Measurements from ENCODE around the gene CTH. TPM values are rescaled to one million over a fixed set of nuclear protein-coding genes. Genes with fewer than 3 reads are reported as not detected.

Gene CTH
- total RNA-seq, 2 experiments from 2014 or later: 23.0 to 26.0 TPM

DNA sequence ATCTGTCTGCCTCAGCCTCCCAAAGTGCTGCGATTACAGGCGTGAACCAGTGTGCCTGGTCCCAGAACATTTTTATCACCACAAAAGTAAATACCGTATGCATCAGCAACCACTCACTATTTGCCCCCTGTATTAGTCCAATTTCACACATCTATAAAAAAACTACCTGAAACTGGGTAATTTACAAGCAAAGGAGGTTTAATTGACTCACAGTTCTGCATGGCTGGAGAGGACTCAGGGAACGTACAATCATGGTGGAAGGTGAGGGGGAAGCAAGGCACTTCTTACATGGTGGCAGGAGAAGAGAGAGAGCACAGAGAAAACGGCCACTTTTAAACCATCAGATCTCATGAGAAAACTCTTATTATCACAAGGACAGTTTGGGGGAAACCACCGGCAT lies 25.6 kb upstream of the CTH start:
- no peak overlapping the region for H3K4me3 Mint-ChIP-seq
- intact Hi-C loops (cut with micrococcal nuclease): no loop called here
- POLR2A ChIA-PET: no interaction called here

DNA sequence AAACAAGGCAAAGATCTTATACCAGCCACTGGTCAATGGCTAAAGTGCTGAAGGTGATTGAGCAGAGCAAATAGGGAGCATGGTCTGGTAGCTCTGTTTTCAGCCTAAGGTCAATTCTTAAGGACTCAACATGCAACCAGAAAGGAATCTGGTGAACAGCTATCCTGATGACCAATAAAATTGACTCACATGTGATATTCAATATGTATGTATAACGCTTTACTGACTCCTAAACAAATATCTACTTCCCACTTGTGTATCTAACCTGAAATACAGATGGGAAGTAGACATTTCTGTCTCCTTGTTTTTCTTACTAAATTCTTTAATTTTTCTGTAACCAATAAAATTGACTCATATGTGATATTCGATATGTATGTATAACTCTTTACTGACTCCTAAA lies 24.9 kb upstream of the CTH start:
- DNase-seq: no peak
- POLR2A ChIA-PET: no interaction called here
- no peaks in the 10 kb centered on the region for H3K9me3 Mint-ChIP-seq
- intact Hi-C loops (cut with micrococcal nuclease): no loop called here
- H3K4me1 Mint-ChIP-seq (ENCODE audit: low read depth): no peaks in the 10 kb centered on the region
- H3K4me3 Mint-ChIP-seq: no peak overlapping the region
- CTCF ChIA-PET: no interaction called here
- no peak overlapping the region for H3K27ac Mint-ChIP-seq
- H3K27me3 Mint-ChIP-seq: peaks cover 7% of the 10 kb centered on the region
- no peaks in the 10 kb centered on the region for H3K36me3 Mint-ChIP-seq

More for the DNA sequence above, 25.6 kb upstream of the CTH start:
- Mint-ChIP-seq H3K27me3 (peaks cover 7% of the 10 kb centered on the region), H3K4me1 (ENCODE audit: low read depth) (no peaks in the 10 kb centered on the region), H3K27ac (no peak overlapping the region), H3K9me3 (no peaks in the 10 kb centered on the region), H3K36me3 (no peaks in the 10 kb centered on the region)
- CTCF ChIA-PET: no interaction called here
- no peak for DNase-seq

DNA sequence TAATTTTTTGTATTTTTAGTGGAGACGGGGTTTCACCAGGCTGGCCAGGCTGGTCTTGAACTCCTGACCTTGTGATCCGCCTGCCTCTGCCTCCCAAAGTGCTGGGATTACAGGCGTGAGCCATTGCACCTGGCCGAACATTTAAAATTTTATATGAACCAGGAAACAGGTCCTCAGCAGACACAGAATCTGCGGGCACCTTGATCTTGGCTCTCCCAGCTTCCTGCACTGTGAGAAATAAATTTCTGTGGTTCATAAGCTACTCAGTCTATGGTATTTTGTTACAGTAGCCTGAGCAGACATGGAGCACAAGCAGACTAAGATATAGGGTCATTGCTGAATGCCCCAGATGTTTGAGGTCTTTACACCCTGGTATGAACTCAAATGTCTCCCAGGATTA lies 23.6 kb upstream of the CTH start:
- no peak for DNase-seq
- Mint-ChIP-seq H3K4me3 (no peak overlapping the region), H3K9me3 (no peaks in the 10 kb centered on the region), H3K4me1 (ENCODE audit: low read depth) (no peaks in the 10 kb centered on the region), H3K27me3 (peaks cover 7% of the 10 kb centered on the region), H3K36me3 (no peaks in the 10 kb centered on the region), H3K27ac (no peak overlapping the region)
- ChIA-PET CTCF (no interaction called here), POLR2A (no interaction called here)
- intact Hi-C loops (cut with micrococcal nuclease): no loop called here

DNA sequence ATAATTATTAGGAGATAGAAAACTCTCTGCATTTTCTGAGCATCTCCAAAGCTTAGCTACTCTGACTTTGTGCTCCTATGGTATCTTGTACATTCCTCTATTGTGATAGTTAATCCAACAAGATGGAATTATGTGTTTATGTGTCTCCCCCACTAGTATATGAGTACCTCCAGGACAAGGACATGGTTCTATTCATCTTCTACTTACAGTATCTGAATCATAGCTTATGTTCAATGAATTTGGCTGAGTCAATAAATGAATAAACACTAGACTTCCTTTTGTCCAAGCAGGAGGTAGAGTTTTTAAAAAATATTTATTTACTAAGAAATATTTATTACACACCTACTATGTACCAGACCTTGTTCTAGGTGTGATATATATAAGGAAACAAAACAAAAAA lies 18.4 kb upstream of the CTH start:
- Mint-ChIP-seq H3K27ac (no peak overlapping the region), H3K27me3 (peaks cover 6% of the 10 kb centered on the region), H3K4me3 (no peak overlapping the region), H3K4me1 (ENCODE audit: low read depth) (no peaks in the 10 kb centered on the region), H3K9me3 (no peaks in the 10 kb centered on the region), H3K36me3 (no peaks in the 10 kb centered on the region)
- ChIA-PET POLR2A (no interaction called here), CTCF (interaction anchor here (1.2 kb wide), 1 partner anchor 19 kb away, joined by 3 read pairs; the partner anchor contains the start of gene CTH)
- intact Hi-C loops (cut with micrococcal nuclease): loop anchor here (10.0 kb wide), 1 partner anchor 258 kb away; no protein-coding TSS in a partner anchor
- DNase-seq: no peak

DNA sequence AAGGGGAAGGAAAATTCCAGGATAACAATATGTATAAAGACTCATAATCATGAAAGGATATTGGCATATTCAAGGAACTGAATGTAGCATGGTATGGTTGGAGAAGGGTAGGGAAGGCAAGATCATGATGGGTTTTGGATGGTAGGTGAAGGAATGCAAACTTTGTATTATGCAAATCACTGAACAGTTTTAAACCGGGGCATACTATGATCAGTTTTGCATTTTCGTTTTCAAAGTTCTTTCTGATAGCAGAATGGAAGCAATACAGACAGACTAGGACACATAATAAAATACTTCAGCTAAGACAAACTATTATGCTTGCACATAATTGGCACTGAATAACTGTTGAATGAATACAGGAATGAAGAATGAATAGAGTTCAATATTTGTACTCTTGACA lies 14.5 kb upstream of the CTH start:
- Mint-ChIP-seq H3K36me3 (no peaks in the 10 kb centered on the region), H3K27me3 (peaks cover 7% of the 10 kb centered on the region), H3K4me3 (no peak overlapping the region), H3K9me3 (no peaks in the 10 kb centered on the region), H3K27ac (no peak overlapping the region), H3K4me1 (ENCODE audit: low read depth) (no peaks in the 10 kb centered on the region)
- ChIA-PET CTCF (no interaction called here), POLR2A (no interaction called here)
- intact Hi-C loops (cut with micrococcal nuclease): loop anchor here (10.0 kb wide), 1 partner anchor 262 kb away; no protein-coding TSS in a partner anchor
- no peak for DNase-seq

DNA sequence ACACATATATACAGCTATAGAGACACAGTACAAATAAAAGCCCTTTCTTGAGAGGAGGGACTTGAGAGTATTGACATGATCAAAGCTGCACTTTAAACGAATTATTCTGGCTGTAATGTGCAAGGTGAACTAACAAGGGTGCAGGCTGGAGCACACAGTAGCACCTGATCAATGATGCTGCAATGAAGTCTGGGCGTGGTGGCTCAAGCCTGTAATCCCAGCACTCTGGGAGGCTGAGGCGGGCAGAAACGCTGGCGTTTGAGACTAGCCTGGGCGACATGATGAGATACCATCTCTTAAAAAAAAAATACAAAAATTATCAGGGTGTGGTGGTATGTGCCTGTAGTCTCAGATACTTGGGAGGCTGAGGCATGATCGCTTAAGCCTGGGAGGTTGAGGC lies 14.1 kb upstream of the CTH start:
- Mint-ChIP-seq H3K27ac (no peak overlapping the region), H3K27me3 (peaks cover 7% of the 10 kb centered on the region), H3K4me1 (ENCODE audit: low read depth) (no peaks in the 10 kb centered on the region), H3K36me3 (no peaks in the 10 kb centered on the region), H3K4me3 (no peak overlapping the region), H3K9me3 (no peaks in the 10 kb centered on the region)
- POLR2A ChIA-PET: no interaction called here
- intact Hi-C loops (cut with micrococcal nuclease): loop anchor here (10.0 kb wide), 1 partner anchor 262 kb away; no protein-coding TSS in a partner anchor
- CTCF ChIA-PET: no interaction called here
- no peak for DNase-seq

DNA sequence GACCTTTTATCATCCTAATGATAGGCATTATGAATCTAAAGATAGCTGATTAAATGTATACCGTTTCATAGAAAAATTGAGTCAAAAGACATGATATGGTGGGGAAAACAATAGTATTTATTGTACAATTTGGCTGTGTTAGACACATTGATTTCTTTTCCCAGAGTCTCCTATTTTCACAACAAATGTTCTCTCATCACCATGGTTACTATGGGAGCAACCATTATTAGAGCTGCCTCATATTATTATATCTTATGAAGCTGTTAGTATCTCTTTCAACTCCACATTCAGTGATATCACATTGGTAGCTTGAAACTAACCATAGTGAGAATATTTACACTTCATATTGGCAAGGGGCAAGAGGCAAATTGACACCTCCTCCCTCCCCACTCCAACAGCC lies 10.7 kb upstream of the CTH start:
- Mint-ChIP-seq H3K4me1 (ENCODE audit: low read depth) (no peaks in the 10 kb centered on the region), H3K4me3 (no peak overlapping the region), H3K27me3 (peaks cover 6% of the 10 kb centered on the region), H3K27ac (no peak overlapping the region), H3K9me3 (no peaks in the 10 kb centered on the region), H3K36me3 (no peaks in the 10 kb centered on the region)
- POLR2A ChIA-PET: no interaction called here
- CTCF ChIA-PET: no interaction called here
- intact Hi-C loops (cut with micrococcal nuclease): no loop called here
- no peak for DNase-seq

DNA sequence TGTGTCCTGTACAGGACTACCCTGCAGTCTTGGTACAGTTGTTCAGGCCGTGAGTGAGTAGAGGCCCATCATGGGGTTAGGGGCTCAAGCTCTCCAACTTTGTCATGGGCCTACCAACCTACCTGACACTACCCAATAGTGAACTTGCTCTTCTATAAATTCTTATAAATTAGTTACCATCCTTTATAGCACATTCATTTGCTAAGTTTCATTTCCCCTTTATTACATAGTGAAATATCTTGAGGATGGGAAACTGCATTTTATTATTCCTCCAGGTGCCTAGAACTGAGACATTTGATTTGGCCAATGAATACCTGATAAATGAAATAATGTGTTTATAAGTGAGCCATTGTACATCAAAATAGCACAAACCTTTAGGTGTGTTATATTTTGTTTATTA lies 9.1 kb upstream of the CTH start:
- intact Hi-C loops (cut with micrococcal nuclease): no loop called here
- no peaks in the 10 kb centered on the region for H3K36me3 Mint-ChIP-seq
- ChIA-PET CTCF (interaction anchor here (1.3 kb wide), 1 partner anchor 9 kb away, joined by 6 read pairs; the partner anchor contains the start of gene CTH), POLR2A (no interaction called here)
- no peak for DNase-seq
- H3K9me3 Mint-ChIP-seq: no peaks in the 10 kb centered on the region
- peaks cover 10% of the 10 kb centered on the region for H3K27me3 Mint-ChIP-seq
- H3K27ac Mint-ChIP-seq: no peak overlapping the region
- H3K4me3 Mint-ChIP-seq: no peak overlapping the region
- H3K4me1 Mint-ChIP-seq (ENCODE audit: low read depth): no peaks in the 10 kb centered on the region

DNA sequence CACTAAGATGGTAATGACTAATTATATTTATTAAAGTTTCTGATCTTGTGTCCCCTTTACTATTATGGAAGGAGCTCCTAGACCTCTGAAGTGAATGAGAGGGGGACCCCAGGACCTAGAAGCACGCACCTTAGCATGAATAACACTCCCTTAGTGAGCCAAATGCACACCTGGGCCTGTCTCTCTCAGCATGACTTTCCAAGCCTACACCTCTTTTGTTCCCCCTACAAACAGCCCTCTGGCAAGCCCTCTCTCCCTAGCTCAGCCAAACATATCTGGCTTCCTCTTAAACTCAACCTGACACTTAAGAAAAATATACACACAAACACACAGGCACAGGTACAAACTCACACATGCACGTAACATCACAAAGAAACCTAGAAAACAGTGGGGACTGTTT lies 7.3 kb upstream of the CTH start:
- POLR2A ChIA-PET: no interaction called here
- no peak for DNase-seq
- Mint-ChIP-seq H3K27ac (no peak overlapping the region), H3K27me3 (peaks cover 7% of the 10 kb centered on the region), H3K4me3 (no peak overlapping the region), H3K9me3 (no peaks in the 10 kb centered on the region), H3K36me3 (no peaks in the 10 kb centered on the region), H3K4me1 (ENCODE audit: low read depth) (no peaks in the 10 kb centered on the region)
- CTCF ChIA-PET: no interaction called here
- intact Hi-C loops (cut with micrococcal nuclease): no loop called here

DNA sequence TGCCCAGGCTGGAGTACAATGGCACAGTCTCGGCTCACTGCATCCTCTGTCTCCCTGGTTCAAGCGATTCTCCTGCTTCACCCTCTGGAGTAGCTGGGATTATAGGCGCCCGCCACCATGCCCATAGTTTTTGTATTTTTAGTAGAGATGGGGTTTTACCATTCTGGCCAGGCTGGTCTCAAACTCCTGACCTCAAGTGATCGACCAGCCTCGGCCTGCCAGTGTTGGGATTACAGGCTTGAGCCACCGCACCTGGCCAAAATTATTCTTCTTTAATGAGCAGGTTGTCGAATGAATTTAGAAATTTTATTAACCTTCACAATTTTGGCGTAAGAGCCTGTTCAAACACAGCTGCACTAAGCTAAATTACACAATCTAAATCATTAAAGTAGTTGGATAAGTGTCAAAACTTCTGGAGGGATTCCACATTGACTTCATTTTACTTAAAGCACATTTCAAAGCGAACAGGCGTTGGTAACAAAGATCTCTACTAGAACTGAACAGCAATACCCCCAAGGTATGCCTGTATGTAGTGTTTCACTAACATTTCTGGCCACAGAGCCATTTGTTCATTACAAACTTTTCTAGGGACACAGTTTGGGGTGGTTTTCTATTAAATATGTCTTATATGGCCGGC lies 5.2 kb upstream of the CTH start:
- CTCF ChIA-PET: no interaction called here
- Mint-ChIP-seq H3K27me3 (peaks cover 5% of the 10 kb centered on the region), H3K36me3 (no peaks in the 10 kb centered on the region), H3K9me3 (no peaks in the 10 kb centered on the region), H3K4me3 (no peak overlapping the region), H3K4me1 (ENCODE audit: low read depth) (peaks cover 7% of the 10 kb centered on the region), H3K27ac (no peak overlapping the region)
- POLR2A ChIA-PET: no interaction called here
- intact Hi-C loops (cut with micrococcal nuclease): no loop called here
- no peak for DNase-seq

DNA sequence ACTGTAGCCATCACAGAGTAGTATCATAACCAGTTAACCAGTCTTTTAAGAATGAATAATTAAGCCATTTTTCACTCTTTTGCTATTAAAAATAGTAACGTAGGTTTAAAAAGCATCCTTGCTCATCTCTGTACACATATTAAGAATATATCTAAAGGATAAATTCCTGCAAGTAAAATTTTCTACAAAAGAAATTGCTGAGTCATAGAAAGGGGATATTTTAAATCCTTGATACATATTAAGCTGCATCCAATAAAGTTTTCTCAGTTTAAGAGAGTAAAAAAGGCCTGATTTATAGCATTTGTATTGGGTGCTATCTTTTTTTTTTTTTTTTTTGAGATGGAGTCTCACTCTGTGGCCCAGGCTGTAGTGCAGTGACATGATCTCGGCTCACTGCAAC lies 1.9 kb upstream of the CTH start:
- CTCF ChIA-PET: no interaction called here
- POLR2A ChIA-PET: no interaction called here

DNA sequence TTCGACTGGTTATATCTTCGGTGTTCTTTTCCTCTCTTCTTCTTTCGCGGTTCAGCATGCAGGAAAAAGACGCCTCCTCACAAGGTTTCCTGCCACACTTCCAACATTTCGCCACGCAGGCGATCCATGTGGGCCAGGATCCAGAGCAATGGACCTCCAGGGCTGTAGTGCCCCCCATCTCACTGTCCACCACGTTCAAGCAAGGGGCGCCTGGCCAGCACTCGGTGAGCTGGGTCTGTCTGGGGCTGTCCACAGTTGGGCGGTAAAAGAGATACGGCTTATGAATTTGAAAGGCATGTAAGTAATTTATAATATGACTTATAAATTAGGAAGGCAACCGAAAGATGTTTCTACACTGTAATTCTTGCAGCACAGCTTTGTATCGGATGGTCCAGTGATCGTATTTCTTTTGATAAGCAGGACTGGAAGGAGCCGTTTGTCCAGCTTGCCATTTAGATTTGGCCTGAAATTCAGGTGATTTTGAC lies 334 bp downstream of the CTH start:
- CTCF ChIA-PET: interaction anchor here (1.0 to 2.9 kb wide), 5 partner anchors 10 to 669 kb away, joined by 3 to 18 read pairs (median 3); partner anchors contain the start of genes ANKRD13C and ZRANB2
- Mint-ChIP-seq H3K4me1 (ENCODE audit: low read depth) (peaks cover 14% of the 10 kb centered on the region), H3K4me3 (peak overlapping the region; percentile 84), H3K9me3 (no peaks in the 10 kb centered on the region), H3K36me3 (no peaks in the 10 kb centered on the region), H3K27ac (peak overlapping the region; percentile 83), H3K27me3 (no peaks in the 10 kb centered on the region)
- POLR2A ChIA-PET: interaction anchor here (1.1 to 3.0 kb wide), 9 partner anchors 27 to 669 kb away, joined by 3 to 60 read pairs (median 8); partner anchors contain the start of genes ANKRD13C, LRRC40, SRSF11 and ZRANB2
- DNase-seq: no peak
- intact Hi-C loops (cut with micrococcal nuclease): loop anchor here (1.0 kb wide), 5 partner anchors 27 to 669 kb away; partner anchors contain the start of gene ANKRD13C

More for the DNA sequence above, 1.9 kb upstream of the CTH start:
- intact Hi-C loops (cut with micrococcal nuclease): no loop called here
- Mint-ChIP-seq H3K27ac (no peak overlapping the region), H3K27me3 (peaks cover 4% of the 10 kb centered on the region), H3K9me3 (no peaks in the 10 kb centered on the region), H3K4me3 (no peak overlapping the region), H3K36me3 (no peaks in the 10 kb centered on the region), H3K4me1 (ENCODE audit: low read depth) (peaks cover 14% of the 10 kb centered on the region)
- no peak for DNase-seq

DNA sequence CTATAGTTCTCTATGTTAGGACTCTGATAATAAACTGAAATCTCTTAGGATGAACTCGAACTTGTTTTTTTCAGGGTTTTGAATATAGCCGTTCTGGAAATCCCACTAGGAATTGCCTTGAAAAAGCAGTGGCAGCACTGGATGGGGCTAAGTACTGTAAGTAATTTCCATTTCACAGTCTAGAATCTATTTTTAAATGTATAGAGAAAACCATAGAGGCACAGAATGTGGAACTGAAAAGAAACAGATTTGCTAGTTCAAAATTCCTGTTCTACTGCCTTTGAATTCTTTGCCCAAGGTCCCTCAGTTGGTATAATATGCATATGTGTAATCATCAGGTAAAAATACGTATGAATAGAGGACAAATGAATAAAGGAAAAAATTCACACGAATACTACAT lies 4.8 kb downstream of the CTH start:
- intact Hi-C loops (cut with micrococcal nuclease): no loop called here
- CTCF ChIA-PET: no interaction called here
- H3K9me3 Mint-ChIP-seq: no peaks in the 10 kb centered on the region
- peaks cover 11% of the 10 kb centered on the region for H3K36me3 Mint-ChIP-seq
- no peak for DNase-seq
- H3K4me1 Mint-ChIP-seq (ENCODE audit: low read depth): peaks cover 8% of the 10 kb centered on the region
- no peak overlapping the region for H3K4me3 Mint-ChIP-seq
- POLR2A ChIA-PET: no interaction called here
- H3K27me3 Mint-ChIP-seq: no peaks in the 10 kb centered on the region
- no peak overlapping the region for H3K27ac Mint-ChIP-seq

All from activated CD4-positive, alpha-beta memory T cell treated with anti-CD3 and anti-CD28 coated beads for 36 hours (primary cell).